ENCODE measurements around the gene NSUN5. TPM values are rescaled to one million over a fixed set of nuclear protein-coding genes. Genes with fewer than 3 reads are reported as not detected.

The NSUN5 gene
- 10 to 100 TPM in 2 of 4 donors, 1 to 10 TPM in 2; 5.9 to 27.1 (median 13.7) TPM for total RNA-seq

DNA sequence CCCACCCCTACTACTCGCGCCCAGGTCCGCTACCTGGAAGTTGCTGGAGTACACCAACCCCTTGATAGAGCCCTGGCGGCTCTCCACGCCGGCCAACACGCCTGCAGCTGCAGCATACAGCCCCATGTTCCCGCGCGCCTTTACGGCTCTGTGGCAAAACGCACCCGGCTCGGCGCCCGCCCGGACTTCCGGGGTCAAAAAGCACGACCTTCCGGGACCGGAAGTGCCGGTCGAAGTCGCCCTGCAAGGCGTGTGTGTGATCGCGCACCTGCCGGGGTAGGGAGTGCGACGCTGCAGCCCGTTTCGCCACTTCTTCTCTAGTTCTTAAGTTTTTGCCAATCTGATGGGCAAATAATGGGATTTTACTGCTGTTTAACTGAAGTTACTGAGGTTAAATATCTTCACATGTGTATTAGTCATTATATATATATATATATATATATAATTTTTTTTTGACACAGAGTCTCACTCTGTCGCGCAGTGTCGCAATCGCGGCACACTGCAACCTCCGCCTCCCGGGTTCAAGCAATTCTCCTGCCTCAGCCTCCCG is at the start of gene NSUN5:
Gene NSUN5 (minus strand): TSS at position 162 of the 550 bp plus-strand sequence. CDS start 36 bp downstream, at position 126.
- TF ChIP-seq CTCF (IDR thresholded peaks at IDR 0.05), result no peak
- TF ChIP-seq POLR2A (IDR thresholded peaks at IDR 0.05), result peak in 1 of 2 donors; percentile 38
- Histone ChIP-seq H3K4me1 (peaks cover 0 to 3% of the 10 kb centered on the region in 2 donors), H3K27me3 (no peaks in the 10 kb centered on the region), H3K27ac (peak within 1 kb of the TSS; percentile 57 to 65), H3K36me3 (no peaks in the 10 kb centered on the region), H3K4me3 (peak within 1 kb of the TSS; percentile 63 to 69), H3K9me3 (no peaks in the 10 kb centered on the region)
- DNase-seq, result peak; percentile 74 to 85
- intact Hi-C loops (cut with DNase I; ENCODE audit: low total_unique reads), result no loop called here

- TF ChIP-seq POLR2A (IDR thresholded peaks at IDR 0.05) (no peak), CTCF (IDR thresholded peaks at IDR 0.05) (no peak)
- H3K27me3 ChIP-seq, result no peaks in the 10 kb centered on the region
- H3K27ac ChIP-seq, result no peak overlapping the region
- no peak for DNase-seq
- no peaks in the 10 kb centered on the region for H3K36me3 ChIP-seq
- intact Hi-C loops (cut with DNase I; ENCODE audit: low total_unique reads), result no loop called here
- no peak overlapping the region for H3K4me3 ChIP-seq
- no peaks in the 10 kb centered on the region for H3K9me3 ChIP-seq
- H3K4me1 ChIP-seq, result no peaks in the 10 kb centered on the region
These were observed 47.5 kb upstream of the NSUN5 start for GRCh38 chr7:73356159-73356558.

DNA sequence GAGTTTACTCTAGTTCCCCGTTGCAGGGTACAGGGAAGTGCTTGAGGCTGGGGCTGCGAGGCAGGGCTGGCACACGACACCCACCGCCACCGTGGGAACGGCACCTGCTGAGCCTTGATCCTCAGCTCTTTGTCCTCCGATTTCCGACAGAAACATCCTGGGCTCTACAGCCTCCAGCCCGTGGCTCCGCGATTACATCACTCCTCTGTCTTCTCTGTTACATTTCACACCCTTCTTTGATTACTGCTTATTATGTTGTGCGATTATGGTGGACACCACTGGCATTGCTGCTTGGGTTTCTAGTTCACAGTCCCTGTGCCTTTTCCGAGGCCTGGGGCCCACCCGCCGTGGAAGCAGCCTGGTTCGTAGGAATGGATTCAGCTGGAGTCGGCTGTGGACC is 46.2 kb upstream of the NSUN5 start:
- no peak for DNase-seq
- TF ChIP-seq POLR2A (IDR thresholded peaks at IDR 0.05) (no peak), CTCF (IDR thresholded peaks at IDR 0.05) (no peak)
- Histone ChIP-seq H3K36me3 (no peaks in the 10 kb centered on the region), H3K4me3 (no peak overlapping the region), H3K4me1 (no peaks in the 10 kb centered on the region), H3K27me3 (no peaks in the 10 kb centered on the region), H3K27ac (no peak overlapping the region), H3K9me3 (no peaks in the 10 kb centered on the region)
- intact Hi-C loops (cut with DNase I; ENCODE audit: low total_unique reads), result no loop called here

GRCh38 chr7:73354196-73354595 is 45.6 kb upstream of the NSUN5 start:
- Histone ChIP-seq H3K4me1 (no peaks in the 10 kb centered on the region), H3K36me3 (no peaks in the 10 kb centered on the region), H3K27ac (no peak overlapping the region), H3K4me3 (no peak overlapping the region), H3K27me3 (no peaks in the 10 kb centered on the region), H3K9me3 (no peaks in the 10 kb centered on the region)
- no peak for DNase-seq
- TF ChIP-seq CTCF (IDR thresholded peaks at IDR 0.05) (no peak), POLR2A (IDR thresholded peaks at IDR 0.05) (no peak)
- intact Hi-C loops (cut with DNase I; ENCODE audit: low total_unique reads), result no loop called here

- Histone ChIP-seq H3K36me3 (no peaks in the 10 kb centered on the region), H3K27me3 (no peaks in the 10 kb centered on the region), H3K27ac (no peak overlapping the region), H3K9me3 (no peaks in the 10 kb centered on the region), H3K4me3 (no peak overlapping the region), H3K4me1 (no peaks in the 10 kb centered on the region)
- DNase-seq, result no peak
- intact Hi-C loops (cut with DNase I; ENCODE audit: low total_unique reads), result no loop called here
- TF ChIP-seq POLR2A (IDR thresholded peaks at IDR 0.05) (no peak), CTCF (IDR thresholded peaks at IDR 0.05) (no peak)
These were observed 44.6 kb upstream of the NSUN5 start for GRCh38 chr7:73353243-73353642.

Measured in uterus (tissue), 4 donors.